Activated gamma-delta T cell treated with Interleukin-2 at 50 U/mL for 16 hours (primary cell): Measurements from ENCODE around the gene CCT2.
"Not testable (repeated sequence)": the region's sequence is repeated elsewhere in the genome, so short reads cannot be mapped to it uniquely, and the experiment has no call there.

Experiments
- DNase-seq: peaks from one replicate; pipeline ENCODE4 v3.0.0-alpha.2; 2020

The CCT2 gene

GRCh38 chr12:69589082-69589481, 3.8 kb downstream of the CCT2 start:
- DNase-seq: no peak

- DNase-seq: no peak
Observed at GRCh38 chr12:69595689-69596088, 10.4 kb downstream of the CCT2 start.

GRCh38 chr12:69598174-69598753, 13.0 kb downstream of the CCT2 start:
- no peak for DNase-seq

GRCh38 chr12:69600804-69601203, 15.5 kb downstream of the CCT2 start:
- DNase-seq: no peak

- DNase-seq: no peak
Observed at GRCh38 chr12:69601962-69602685, 16.9 kb downstream of the CCT2 start.

- no peak for DNase-seq
Observed at GRCh38 chr12:69602954-69603353, 17.7 kb downstream of the CCT2 start.

GRCh38 chr12:69603556-69603955, 18.3 kb downstream of the CCT2 start:
- DNase-seq: not testable (repeated sequence)

- DNase-seq: not testable (repeated sequence)
Observed at GRCh38 chr12:69604275-69604674, 19.0 kb downstream of the CCT2 start.

GRCh38 chr12:69608114-69608513, 22.9 kb downstream of the CCT2 start:
- DNase-seq: no peak

- DNase-seq: no peak
Observed at GRCh38 chr12:69610126-69610525, 24.9 kb downstream of the CCT2 start.

GRCh38 chr12:69610729-69611128, 25.5 kb downstream of the CCT2 start, which contains the start of gene LRRC10:
TSS of gene LRRC10 (minus strand) at chr12:69610907. CDS start at chr12:69610838, 69 bp downstream.
- DNase-seq: no peak

- no peak for DNase-seq
Observed at GRCh38 chr12:69613351-69613750, 28.1 kb downstream of the CCT2 start.

GRCh38 chr12:69616025-69616424, 30.8 kb downstream of the CCT2 start:
- no peak for DNase-seq

- no peak for DNase-seq
Observed at GRCh38 chr12:69619050-69619449, 33.8 kb downstream of the CCT2 start.

- DNase-seq: no peak
Observed at GRCh38 chr12:69620077-69620476, 34.8 kb downstream of the CCT2 start.

GRCh38 chr12:69620921-69621320, 35.7 kb downstream of the CCT2 start:
- DNase-seq: no peak

- no peak for DNase-seq
Observed at GRCh38 chr12:69621551-69621950, 36.3 kb downstream of the CCT2 start.

GRCh38 chr12:69623970-69624369, 38.7 kb downstream of the CCT2 start:
- no peak for DNase-seq

GRCh38 chr12:69627501-69627900, 42.2 kb downstream of the CCT2 start:
- DNase-seq: no peak

- no peak for DNase-seq
Observed at GRCh38 chr12:69630191-69630590, 44.9 kb downstream of the CCT2 start.

- no peak for DNase-seq
Observed at GRCh38 chr12:69633061-69633460, 47.8 kb downstream of the CCT2 start.

GRCh38 chr12:69639400-69640016, 54.2 kb downstream of the CCT2 start:
- peak; percentile 56 for DNase-seq

GRCh38 chr12:69641546-69641945, 56.3 kb downstream of the CCT2 start:
- DNase-seq: no peak

- no peak for DNase-seq
Observed at GRCh38 chr12:69642531-69642930, 57.3 kb downstream of the CCT2 start.
